ENCODE results near the gene BTBD9. TPM values are rescaled to one million over a fixed set of nuclear protein-coding genes. Genes with fewer than 3 reads are reported as not detected.

Gene BTBD9
- polyA plus RNA-seq, 2 of the 4 experiments (the other 2 are of a cell fraction): 2.3 to 4.6 TPM

DNA sequence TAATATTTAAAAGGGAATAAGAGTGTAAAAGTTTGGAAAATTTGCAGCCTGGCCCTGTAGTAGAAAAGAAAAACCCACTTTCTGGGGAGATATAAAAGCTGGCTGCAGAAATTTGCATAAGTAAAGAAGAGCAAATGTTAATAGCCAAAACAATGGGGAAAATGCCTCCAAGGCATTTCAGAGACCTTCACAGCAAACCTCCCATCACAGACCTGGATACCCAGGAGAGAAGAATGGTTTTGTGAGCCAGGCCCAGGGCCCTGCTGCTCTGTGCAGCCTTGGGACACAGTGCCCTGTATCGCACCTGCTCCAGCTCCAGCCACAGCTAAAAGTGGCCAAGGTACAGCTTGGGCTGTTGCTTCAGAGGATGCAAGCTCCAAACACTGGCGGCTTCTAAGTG lies 113.8 kb downstream of the BTBD9 start:
- ChIA-PET POLR2A (no interaction called here), CTCF (no interaction called here)
- DNase-seq (ENCODE audit: low read depth in 1 of 2, low spot score in 1 of 2): no peak
- 100% methylated on average over 1 of the region's 2 CpGs for WGBS (ENCODE audit: missing lambda C conversion rate)
- TF ChIP-seq EP300 (IDR thresholded peaks at IDR 0.05) (no peak), JUN (IDR thresholded peaks at IDR 0.05) (no peak), HOXB13 (CRISPR knock-in tag; IDR thresholded peaks at IDR 0.05; ENCODE audit: low read depth) (no peak), NFE2L2 (conservative IDR thresholded peaks at IDR 0.05; ENCODE audit: low read length) (no peak), MAZ (IDR thresholded peaks at IDR 0.05; ENCODE audit: borderline replicate concordance, low read depth, low read length) (no peak), BHLHE40 (IDR thresholded peaks at IDR 0.05; ENCODE audit: low read depth, low read length) (no peak), RAD21 (conservative IDR thresholded peaks at IDR 0.05 in 1 of 2, IDR thresholded peaks at IDR 0.05 in 1 of 2) (no peak), HOXA7 (CRISPR knock-in tag; IDR thresholded peaks at IDR 0.05) (no peak), CBX2 (IDR thresholded peaks at IDR 0.05; ENCODE audit: borderline replicate concordance, low read depth) (no peak), CEBPB (IDR thresholded peaks at IDR 0.05) (no peak), FOSL2 (IDR thresholded peaks at IDR 0.05) (no peak), FOSL2 (CRISPR knock-in tag; IDR thresholded peaks at IDR 0.05) (no peak), HOXB5 (CRISPR knock-in tag; IDR thresholded peaks at IDR 0.05) (no peak)
- TF ChIP-seq, protein P1, sequence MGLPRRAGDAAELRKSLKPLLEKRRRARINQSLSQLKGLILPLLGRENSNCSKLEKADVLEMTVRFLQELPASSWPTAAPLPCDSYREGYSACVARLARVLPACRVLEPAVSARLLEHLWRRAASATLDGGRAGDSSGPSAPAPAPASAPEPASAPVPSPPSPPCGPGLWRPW (IDR thresholded peaks at IDR 0.05): no peak
- TF ChIP-seq, protein P2, sequence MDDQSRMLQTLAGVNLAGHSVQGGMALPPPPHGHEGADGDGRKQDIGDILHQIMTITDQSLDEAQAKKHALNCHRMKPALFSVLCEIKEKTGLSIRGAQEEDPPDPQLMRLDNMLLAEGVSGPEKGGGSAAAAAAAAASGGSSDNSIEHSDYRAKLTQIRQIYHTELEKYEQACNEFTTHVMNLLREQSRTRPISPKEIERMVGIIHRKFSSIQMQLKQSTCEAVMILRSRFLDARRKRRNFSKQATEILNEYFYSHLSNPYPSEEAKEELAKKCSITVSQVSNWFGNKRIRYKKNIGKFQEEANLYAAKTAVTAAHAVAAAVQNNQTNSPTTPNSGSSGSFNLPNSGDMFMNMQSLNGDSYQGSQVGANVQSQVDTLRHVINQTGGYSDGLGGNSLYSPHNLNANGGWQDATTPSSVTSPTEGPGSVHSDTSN (IDR thresholded peaks at IDR 0.05): no peak
- TF ChIP-seq, protein P3, sequence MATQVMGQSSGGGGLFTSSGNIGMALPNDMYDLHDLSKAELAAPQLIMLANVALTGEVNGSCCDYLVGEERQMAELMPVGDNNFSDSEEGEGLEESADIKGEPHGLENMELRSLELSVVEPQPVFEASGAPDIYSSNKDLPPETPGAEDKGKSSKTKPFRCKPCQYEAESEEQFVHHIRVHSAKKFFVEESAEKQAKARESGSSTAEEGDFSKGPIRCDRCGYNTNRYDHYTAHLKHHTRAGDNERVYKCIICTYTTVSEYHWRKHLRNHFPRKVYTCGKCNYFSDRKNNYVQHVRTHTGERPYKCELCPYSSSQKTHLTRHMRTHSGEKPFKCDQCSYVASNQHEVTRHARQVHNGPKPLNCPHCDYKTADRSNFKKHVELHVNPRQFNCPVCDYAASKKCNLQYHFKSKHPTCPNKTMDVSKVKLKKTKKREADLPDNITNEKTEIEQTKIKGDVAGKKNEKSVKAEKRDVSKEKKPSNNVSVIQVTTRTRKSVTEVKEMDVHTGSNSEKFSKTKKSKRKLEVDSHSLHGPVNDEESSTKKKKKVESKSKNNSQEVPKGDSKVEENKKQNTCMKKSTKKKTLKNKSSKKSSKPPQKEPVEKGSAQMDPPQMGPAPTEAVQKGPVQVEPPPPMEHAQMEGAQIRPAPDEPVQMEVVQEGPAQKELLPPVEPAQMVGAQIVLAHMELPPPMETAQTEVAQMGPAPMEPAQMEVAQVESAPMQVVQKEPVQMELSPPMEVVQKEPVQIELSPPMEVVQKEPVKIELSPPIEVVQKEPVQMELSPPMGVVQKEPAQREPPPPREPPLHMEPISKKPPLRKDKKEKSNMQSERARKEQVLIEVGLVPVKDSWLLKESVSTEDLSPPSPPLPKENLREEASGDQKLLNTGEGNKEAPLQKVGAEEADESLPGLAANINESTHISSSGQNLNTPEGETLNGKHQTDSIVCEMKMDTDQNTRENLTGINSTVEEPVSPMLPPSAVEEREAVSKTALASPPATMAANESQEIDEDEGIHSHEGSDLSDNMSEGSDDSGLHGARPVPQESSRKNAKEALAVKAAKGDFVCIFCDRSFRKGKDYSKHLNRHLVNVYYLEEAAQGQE (IDR thresholded peaks at IDR 0.05): no peak
- TF ChIP-seq, protein P4, sequence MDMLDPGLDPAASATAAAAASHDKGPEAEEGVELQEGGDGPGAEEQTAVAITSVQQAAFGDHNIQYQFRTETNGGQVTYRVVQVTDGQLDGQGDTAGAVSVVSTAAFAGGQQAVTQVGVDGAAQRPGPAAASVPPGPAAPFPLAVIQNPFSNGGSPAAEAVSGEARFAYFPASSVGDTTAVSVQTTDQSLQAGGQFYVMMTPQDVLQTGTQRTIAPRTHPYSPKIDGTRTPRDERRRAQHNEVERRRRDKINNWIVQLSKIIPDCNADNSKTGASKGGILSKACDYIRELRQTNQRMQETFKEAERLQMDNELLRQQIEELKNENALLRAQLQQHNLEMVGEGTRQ (IDR thresholded peaks at IDR 0.05): no peak
- no peaks in the 10 kb centered on the region for H3K9me3 ChIP-seq
- FAIRE-seq: no peak
- no peak overlapping the region for H3K27ac ChIP-seq
- peaks cover 11% of the 10 kb centered on the region; the same call in 1 of the 3 replicates for H3K4me1 ChIP-seq
- H3K4me2 ChIP-seq: no peak overlapping the region
- no peak overlapping the region for H3K4me3 ChIP-seq
- no peak for ATAC-seq

DNA sequence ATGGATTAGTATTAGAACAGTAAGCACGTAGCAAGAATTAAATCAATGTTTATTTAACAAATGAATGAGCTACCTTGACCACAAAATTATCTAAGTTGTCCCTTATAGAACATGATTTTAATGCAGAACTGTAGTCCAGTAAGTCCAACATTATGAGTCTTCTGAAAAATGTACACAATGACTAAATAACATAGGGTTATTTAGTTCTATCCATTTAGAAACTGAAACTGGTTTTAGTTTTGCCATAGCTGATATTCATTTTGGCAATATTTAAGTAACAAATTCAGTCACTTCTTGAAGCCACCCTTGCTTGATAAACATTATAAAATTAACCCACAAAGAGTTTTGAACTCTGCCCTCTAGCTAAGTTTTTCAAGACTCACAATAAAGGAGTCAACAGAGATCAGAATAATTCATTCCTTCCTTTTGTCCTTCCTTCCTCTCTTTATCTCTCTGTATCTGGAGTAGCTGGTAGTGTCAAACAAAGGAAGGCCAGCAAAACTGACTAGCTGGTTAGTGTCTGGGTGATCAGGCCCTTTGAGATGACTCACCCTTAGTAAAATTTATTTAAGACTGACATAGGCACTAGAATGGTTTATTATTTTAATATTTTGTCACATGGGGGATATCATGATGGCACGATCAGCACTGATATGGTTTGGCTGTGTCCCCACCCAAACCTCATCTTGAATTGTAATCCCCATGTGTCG lies 115.1 kb downstream of the BTBD9 start:
- WGBS (ENCODE audit: missing lambda C conversion rate): 66% methylated on average over 3 of the region's 3 CpGs
- DNase-seq (ENCODE audit: low read depth in 1 of 2, low spot score in 1 of 2) (no peak), ATAC-seq (no peak), FAIRE-seq (no peak)
- Histone ChIP-seq H3K4me2 (no peak overlapping the region), H3K4me1 (peaks cover 11% of the 10 kb centered on the region; the same call in 1 of the 3 replicates), H3K27ac (no peak overlapping the region), H3K9me3 (no peaks in the 10 kb centered on the region), H3K4me3 (no peak overlapping the region)
- ChIA-PET POLR2A (no interaction called here), CTCF (no interaction called here)
- TF ChIP-seq JUN (IDR thresholded peaks at IDR 0.05) (no peak), RCOR1 (IDR thresholded peaks at IDR 0.05; ENCODE audit: low read depth, low read length) (no peak), SREBF2 (IDR thresholded peaks at IDR 0.05) (no peak), FOSL2 (IDR thresholded peaks at IDR 0.05) (no peak), FOSL2 (CRISPR knock-in tag; IDR thresholded peaks at IDR 0.05) (no peak), HEYL (CRISPR knock-in tag; IDR thresholded peaks at IDR 0.05) (no peak), CEBPB (IDR thresholded peaks at IDR 0.05) (no peak), CBX2 (IDR thresholded peaks at IDR 0.05; ENCODE audit: borderline replicate concordance, low read depth) (no peak), GATA3 (IDR thresholded peaks at IDR 0.05; ENCODE audit: borderline replicate concordance) (no peak), MAFK (IDR thresholded peaks at IDR 0.05; ENCODE audit: partially characterized antibody) (no peak), PHF8 (IDR thresholded peaks at IDR 0.05; ENCODE audit: borderline replicate concordance, low read depth) (no peak), ZFP36 (IDR thresholded peaks at IDR 0.05; ENCODE audit: borderline replicate concordance, partially characterized antibody) (no peak)
- TF ChIP-seq, protein P5, sequence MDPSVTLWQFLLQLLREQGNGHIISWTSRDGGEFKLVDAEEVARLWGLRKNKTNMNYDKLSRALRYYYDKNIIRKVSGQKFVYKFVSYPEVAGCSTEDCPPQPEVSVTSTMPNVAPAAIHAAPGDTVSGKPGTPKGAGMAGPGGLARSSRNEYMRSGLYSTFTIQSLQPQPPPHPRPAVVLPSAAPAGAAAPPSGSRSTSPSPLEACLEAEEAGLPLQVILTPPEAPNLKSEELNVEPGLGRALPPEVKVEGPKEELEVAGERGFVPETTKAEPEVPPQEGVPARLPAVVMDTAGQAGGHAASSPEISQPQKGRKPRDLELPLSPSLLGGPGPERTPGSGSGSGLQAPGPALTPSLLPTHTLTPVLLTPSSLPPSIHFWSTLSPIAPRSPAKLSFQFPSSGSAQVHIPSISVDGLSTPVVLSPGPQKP (IDR thresholded peaks at IDR 0.05; ENCODE audit: low read depth, low read length): no peak
- TF ChIP-seq, protein P6, sequence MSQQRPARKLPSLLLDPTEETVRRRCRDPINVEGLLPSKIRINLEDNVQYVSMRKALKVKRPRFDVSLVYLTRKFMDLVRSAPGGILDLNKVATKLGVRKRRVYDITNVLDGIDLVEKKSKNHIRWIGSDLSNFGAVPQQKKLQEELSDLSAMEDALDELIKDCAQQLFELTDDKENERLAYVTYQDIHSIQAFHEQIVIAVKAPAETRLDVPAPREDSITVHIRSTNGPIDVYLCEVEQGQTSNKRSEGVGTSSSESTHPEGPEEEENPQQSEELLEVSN (IDR thresholded peaks at IDR 0.05; ENCODE audit: borderline replicate concordance, low read depth): no peak
- TF ChIP-seq, protein P7, sequence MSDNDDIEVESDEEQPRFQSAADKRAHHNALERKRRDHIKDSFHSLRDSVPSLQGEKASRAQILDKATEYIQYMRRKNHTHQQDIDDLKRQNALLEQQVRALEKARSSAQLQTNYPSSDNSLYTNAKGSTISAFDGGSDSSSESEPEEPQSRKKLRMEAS (IDR thresholded peaks at IDR 0.05): no peak

Measured in A549 (cell line).